Kidney (tissue), 14 donors: ENCODE measurements around the gene UBE2F. TPM values are rescaled to one million over a fixed set of nuclear protein-coding genes. Genes with fewer than 3 reads are reported as not detected.

ENCODE experiments used
- DNase-seq, 5 donors: peaks; one replicate each; pipeline ENCODE4 v3.0.0-alpha.2; 2013 to 2020
- FAIRE-seq: peaks from 2 replicates; lab custom pipeline; 2012; peaks lifted over from hg19 to GRCh38; lab: Jason Lieb, UNC
- H3K27ac ChIP-seq, 2 donors: one replicate each; pipeline ENCODE4 v1.7.0; 2013; ENCODE audit warnings: low read depth in 2 of 2, low read length in 2 of 2, inconsistent platforms in 1 of 2
- H3K27me3 ChIP-seq: one replicate; pipeline ENCODE4 v1.7.1; 2013; ENCODE audit warnings: low read length, inconsistent platforms; ENCODE audit not compliant: control insufficient read depth, insufficient read depth
- H3K36me3 ChIP-seq, 3 donors: one replicate each; pipeline versions ENCODE4 v1.7.0 to v1.7.1; 2013; ENCODE audit warnings: low read length in 3 of 3, control low read depth in 1 of 3, inconsistent platforms in 1 of 3; ENCODE audit not compliant: insufficient read depth in 3 of 3, control insufficient read depth in 2 of 3
- H3K4me1 ChIP-seq, 3 donors: one replicate each; pipeline versions ENCODE4 v1.7.0 to v1.7.1; 2013; ENCODE audit warnings: low read length in 3 of 3, inconsistent platforms in 1 of 3, low read depth in 1 of 3; ENCODE audit not compliant: control insufficient read depth in 2 of 3, insufficient read depth in 2 of 3
- H3K4me3 ChIP-seq, 3 donors: one replicate each; pipeline versions ENCODE4 v1.7.0 to v1.8.1; 2013; ENCODE audit warnings: low read length in 3 of 3, control low read depth in 1 of 3, inconsistent platforms in 1 of 3
- H3K9ac ChIP-seq, 3 donors: one replicate each; pipeline versions ENCODE4 v1.7.0 to v1.7.1; 2013; ENCODE audit warnings: low read length in 3 of 3, control low read depth in 1 of 3, inconsistent platforms in 1 of 3
- H3K9me3 ChIP-seq, 3 donors: one replicate each; pipeline versions ENCODE4 v1.7.0 to v1.7.1; 2013; ENCODE audit warnings: low read length in 3 of 3, control low read depth in 1 of 3, inconsistent platforms in 1 of 3; ENCODE audit not compliant: control insufficient read depth in 2 of 3, insufficient read depth in 1 of 3
- intact Hi-C: fragments of 100-400 bp; cut with DNase I; formaldehyde crosslinking; loops from one replicate; pipeline ENCODE4 v1.11.1; 2022
- polyA plus RNA-seq: library from polyadenylated mRNA; stranded (reverse); fragments of 350-450 nt; fragmentation: Illumina TruSeq; extraction: RNeasy Lipid Tissue Mini Kit (QIAGEN cat#74804); gene quantifications from one replicate; pipeline ENCODE4 v1.2.3, GENCODE V29; 2014; ENCODE audit warnings: low read depth, low replicate concordance; ENCODE audit not compliant: insufficient read depth
- total RNA-seq: library from RNA; stranded (reverse); fragmentation: NEBNext Ultra II Directional; extraction: Animal tissue kit (Norgen Biotek cat#: 25700); gene quantifications from one replicate; pipeline ENCODE4 v1.2.1, GENCODE V29; 2021
- TF ChIP-seq, protein P1 (sequence below): IDR thresholded peaks from 3 replicates; pipeline ENCODE4 v1.5.1; 2012; ENCODE audit warnings: mild to moderate bottlenecking, moderate library complexity, borderline replicate concordance; ENCODE audit not compliant: insufficient read depth; ENCODE audit errors: extremely low read depth
- donor health status: control.
- donor health status: control.
- donor health status: control.
- donor health status: control.
- donor health status: control.
- donor health status: DM: yes; HTN: yes; CAD: no.
- donor health status: Normal renal cell carcinoma (clear cell type).

UBE2F gene
- total and polyA plus RNA-seq, 2 donors from 2014 or later, result 34.5 to 68.7 TPM

DNA sequence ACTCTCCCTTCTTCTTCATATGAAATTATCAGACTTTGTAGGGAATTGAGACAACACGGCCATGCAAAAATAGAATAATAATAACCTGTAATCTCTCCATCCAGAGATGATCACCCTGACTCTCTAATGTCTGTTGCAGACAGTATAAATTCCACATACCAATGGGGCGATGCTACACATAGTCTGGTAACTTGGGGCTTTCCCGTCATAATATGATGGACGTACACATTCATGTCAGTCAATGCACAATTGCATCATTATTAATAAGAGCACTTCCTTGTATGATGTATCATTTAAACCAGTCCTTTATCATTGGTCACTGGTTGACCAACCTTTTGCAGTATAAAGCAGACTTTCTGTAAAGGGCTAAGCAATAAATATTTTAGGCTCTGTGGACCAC is 54.5 kb downstream of the UBE2F start:
- no peaks in the 10 kb centered on the region for H3K36me3 ChIP-seq
- TF ChIP-seq, protein P1, sequence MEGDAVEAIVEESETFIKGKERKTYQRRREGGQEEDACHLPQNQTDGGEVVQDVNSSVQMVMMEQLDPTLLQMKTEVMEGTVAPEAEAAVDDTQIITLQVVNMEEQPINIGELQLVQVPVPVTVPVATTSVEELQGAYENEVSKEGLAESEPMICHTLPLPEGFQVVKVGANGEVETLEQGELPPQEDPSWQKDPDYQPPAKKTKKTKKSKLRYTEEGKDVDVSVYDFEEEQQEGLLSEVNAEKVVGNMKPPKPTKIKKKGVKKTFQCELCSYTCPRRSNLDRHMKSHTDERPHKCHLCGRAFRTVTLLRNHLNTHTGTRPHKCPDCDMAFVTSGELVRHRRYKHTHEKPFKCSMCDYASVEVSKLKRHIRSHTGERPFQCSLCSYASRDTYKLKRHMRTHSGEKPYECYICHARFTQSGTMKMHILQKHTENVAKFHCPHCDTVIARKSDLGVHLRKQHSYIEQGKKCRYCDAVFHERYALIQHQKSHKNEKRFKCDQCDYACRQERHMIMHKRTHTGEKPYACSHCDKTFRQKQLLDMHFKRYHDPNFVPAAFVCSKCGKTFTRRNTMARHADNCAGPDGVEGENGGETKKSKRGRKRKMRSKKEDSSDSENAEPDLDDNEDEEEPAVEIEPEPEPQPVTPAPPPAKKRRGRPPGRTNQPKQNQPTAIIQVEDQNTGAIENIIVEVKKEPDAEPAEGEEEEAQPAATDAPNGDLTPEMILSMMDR, result no peak
- H3K27me3 ChIP-seq, result no peaks in the 10 kb centered on the region
- no peak overlapping the region for H3K4me3 ChIP-seq
- FAIRE-seq (no peak), DNase-seq (no peak)
- H3K9ac ChIP-seq, result no peak overlapping the region
- H3K4me1 ChIP-seq, result no peaks in the 10 kb centered on the region
- intact Hi-C loops, result no loop called here
- H3K9me3 ChIP-seq, result no peaks in the 10 kb centered on the region
- H3K27ac ChIP-seq, result no peak overlapping the region

DNA sequence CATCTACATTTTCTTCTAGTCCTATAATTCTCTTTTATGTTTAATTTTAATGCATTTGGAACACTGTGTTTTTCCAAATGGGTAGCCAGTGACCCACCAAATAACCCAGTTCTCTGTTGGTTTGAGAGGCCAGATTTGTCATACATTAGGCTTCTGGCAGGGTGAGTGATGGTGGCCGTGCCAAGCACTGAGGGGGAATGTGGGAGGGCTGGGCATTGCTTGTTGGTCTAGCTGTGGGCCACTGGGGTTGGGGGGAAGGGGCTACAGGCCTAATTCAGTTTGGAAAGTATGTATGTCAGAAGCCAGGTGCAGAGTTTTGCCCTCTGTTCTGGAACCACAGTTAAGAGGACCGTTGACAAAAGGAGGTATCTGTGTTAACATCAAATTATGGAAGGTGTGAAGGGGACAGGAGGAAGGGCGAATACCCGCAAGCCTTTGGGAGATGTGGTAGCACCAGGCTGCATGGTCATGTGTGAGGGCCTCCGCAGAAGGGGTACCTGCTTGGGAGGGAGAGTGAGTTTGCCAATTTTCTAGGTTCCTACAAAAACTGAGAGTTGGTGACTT is 55.9 kb downstream of the UBE2F start:
- Histone ChIP-seq H3K36me3 (peaks cover 0 to 2% (median 0%) of the 10 kb centered on the region in 3 donors), H3K4me3 (no peak overlapping the region), H3K27me3 (no peaks in the 10 kb centered on the region), H3K4me1 (no peaks in the 10 kb centered on the region), H3K9me3 (no peaks in the 10 kb centered on the region), H3K9ac (no peak overlapping the region), H3K27ac (no peak overlapping the region)
- DNase-seq (no peak), FAIRE-seq (no peak)
- intact Hi-C loops, result no loop called here
- TF ChIP-seq, protein P1, result no peak

DNA sequence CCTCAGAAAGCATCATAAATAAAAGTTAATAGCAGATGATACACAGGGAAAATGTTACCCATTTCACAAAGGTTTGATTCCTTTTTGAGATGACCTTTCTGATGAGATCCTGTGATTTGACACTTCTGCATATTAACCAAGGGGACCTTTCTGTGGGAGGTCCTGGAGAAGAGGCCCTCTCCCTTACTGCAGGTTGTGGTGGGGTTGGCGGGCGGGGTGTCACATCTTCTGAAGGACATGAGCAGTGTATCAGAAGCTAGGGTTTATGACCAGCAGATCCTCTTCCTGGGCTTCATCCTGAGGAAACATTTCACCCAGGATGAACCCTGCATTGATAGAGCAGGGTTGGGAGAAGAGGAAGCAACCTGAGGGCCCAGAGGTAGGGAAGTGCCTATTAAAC is 56.8 kb downstream of the UBE2F start:
- Histone ChIP-seq H3K36me3 (peaks cover 0 to 2% (median 0%) of the 10 kb centered on the region in 3 donors), H3K27ac (no peak overlapping the region), H3K9ac (no peak overlapping the region), H3K4me3 (no peak overlapping the region), H3K9me3 (no peaks in the 10 kb centered on the region), H3K4me1 (no peaks in the 10 kb centered on the region), H3K27me3 (no peaks in the 10 kb centered on the region)
- no peak for FAIRE-seq
- TF ChIP-seq, protein P1, result no peak
- no peak for DNase-seq
- intact Hi-C loops, result no loop called here

DNA sequence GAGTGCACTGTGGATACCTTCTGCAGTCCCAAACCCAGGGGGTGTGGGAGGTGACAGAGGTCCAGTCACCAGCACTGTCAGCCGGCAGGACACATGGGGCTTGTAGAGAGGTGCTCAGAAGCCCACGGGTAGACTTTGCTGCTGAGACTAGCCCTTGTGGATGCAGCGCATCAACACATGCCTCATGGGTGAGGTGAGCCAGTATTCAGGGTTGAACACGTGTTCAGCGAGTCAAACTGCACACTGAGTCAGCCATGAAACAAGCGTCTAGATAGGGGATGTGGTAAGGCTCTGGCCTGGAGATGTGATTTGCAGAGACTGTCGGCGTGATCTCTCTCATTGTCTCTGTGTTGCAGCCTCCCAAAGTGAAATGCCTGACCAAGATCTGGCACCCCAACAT is 58.2 kb downstream of the UBE2F start:
- Histone ChIP-seq H3K4me1 (no peaks in the 10 kb centered on the region), H3K9ac (no peak overlapping the region), H3K9me3 (no peaks in the 10 kb centered on the region), H3K4me3 (no peak overlapping the region), H3K27ac (no peak overlapping the region), H3K36me3 (peaks cover 0 to 5% (median 2%) of the 10 kb centered on the region in 3 donors), H3K27me3 (no peaks in the 10 kb centered on the region)
- DNase-seq, result no peak
- TF ChIP-seq, protein P1, result no peak
- no peak for FAIRE-seq
- intact Hi-C loops, result no loop called here
